H1 (cell line): ENCODE data around the gene FAM81A. TPM values are rescaled to one million over a fixed set of nuclear protein-coding genes. Genes with fewer than 3 reads are reported as not detected.

Source experiments
- CTCF ChIA-PET: fragments of 300-600 bp; sonication (Branson Sonifier 250); formaldehyde crosslinking; loops from one replicate; lab custom pipeline; 2021; ENCODE audit not compliant: partially characterized antibody; lab: Charles Lee
- POLR2A ChIA-PET: fragments of 300-600 bp; sonication (Branson Sonifier 250); formaldehyde crosslinking; loops from one replicate; lab custom pipeline; 2021; ENCODE audit warnings: inconsistent platforms; ENCODE audit not compliant: partially characterized antibody; lab: Charles Lee
- DNase-seq, 2 experiments: peaks; one replicate each; pipeline versions ENCODE4 v3.0.0 to v3.0.0-alpha.2; 2010 to 2022; ENCODE audit warnings: low spot score in 2 of 2, low read depth in 1 of 2, mixed read lengths in 1 of 2
- FAIRE-seq: peaks from 2 replicates; lab custom pipeline; 2011; peaks lifted over from hg19 to GRCh38; lab: Jason Lieb, UNC
- H2AFZ ChIP-seq: 2 replicates; pipeline ENCODE4 v1.8.1; 2012; ENCODE audit warnings: low read length, inconsistent platforms
- H2AK5ac ChIP-seq: 2 replicates; pipeline ENCODE4 v1.6.1; 2013; ENCODE audit warnings: low read depth, low read length
- H2BK120ac ChIP-seq: replicated peaks from 2 replicates; pipeline ENCODE3; 2013; ENCODE audit warnings: low read depth, low read length, inconsistent platforms
- H2BK12ac ChIP-seq: 2 replicates; pipeline ENCODE4 v1.6.1; 2013; ENCODE audit warnings: low read depth, low read length
- H2BK15ac ChIP-seq: 2 replicates; pipeline ENCODE4 v1.6.1; 2013; ENCODE audit warnings: low read length
- H2BK20ac ChIP-seq: 2 replicates; pipeline ENCODE4 v1.6.1; 2013; ENCODE audit warnings: low read length
- H2BK5ac ChIP-seq: 2 replicates; pipeline ENCODE4 v1.6.1; 2013; ENCODE audit warnings: low read depth, low read length
- H3K14ac ChIP-seq: 2 replicates; pipeline ENCODE4 v1.6.1; 2013; ENCODE audit warnings: inconsistent platforms; ENCODE audit not compliant: insufficient read length
- H3K18ac ChIP-seq: 2 replicates; pipeline ENCODE4 v1.6.1; 2013; ENCODE audit warnings: low read length; ENCODE audit errors: extremely low read depth
- H3K23ac ChIP-seq: 2 replicates; pipeline ENCODE4 v1.6.1; 2013; ENCODE audit warnings: inconsistent platforms; ENCODE audit not compliant: insufficient read length
- H3K23me2 ChIP-seq: 2 replicates; pipeline ENCODE4 v1.6.1; 2013; ENCODE audit warnings: low read depth, low read length
- H3K27ac ChIP-seq: 2 replicates; pipeline ENCODE4 v1.6.1; 2011; ENCODE audit warnings: low read depth, low read length, inconsistent platforms
- H3K27me3 ChIP-seq, 4 experiments: replicated peaks in 1 of 4; 1 replicate in 1 of 4; 2 replicates in 3 of 4; pipeline versions ENCODE4 v1.6.1 to v1.8.1; 2011 to 2013; ENCODE audit warnings: low read length in 3 of 4, mild to moderate bottlenecking in 3 of 4, inconsistent platforms in 2 of 4, mixed read lengths in 2 of 4, moderate library complexity in 1 of 4; ENCODE audit not compliant: control insufficient read depth in 3 of 4, insufficient read depth in 3 of 4; ENCODE audit errors: extremely low read depth in 1 of 4
- H3K36me3 ChIP-seq, 4 experiments: 2 replicates each; pipeline versions ENCODE4 v1.6.1 to v1.8.1; 2011 to 2013; ENCODE audit warnings: mild to moderate bottlenecking in 4 of 4, low read length in 3 of 4, moderate library complexity in 2 of 4, control low read depth in 1 of 4, inconsistent platforms in 1 of 4; ENCODE audit not compliant: insufficient read depth in 4 of 4, control insufficient read depth in 2 of 4
- H3K4ac ChIP-seq: replicated peaks from 2 replicates; pipeline ENCODE3; 2013; ENCODE audit warnings: low read length, low read depth, mixed read lengths, inconsistent platforms; ENCODE audit not compliant: insufficient read length
- H3K4me1 ChIP-seq, 4 experiments: replicated peaks in 1 of 4; 1 replicate in 1 of 4; 2 replicates in 3 of 4; pipeline versions ENCODE4 v1.6.1 to v1.8.1; 2011 to 2013; ENCODE audit warnings: low read length in 3 of 4, inconsistent platforms in 2 of 4, mixed read lengths in 1 of 4; ENCODE audit not compliant: insufficient read depth in 4 of 4, control insufficient read depth in 3 of 4
- H3K4me2 ChIP-seq, 2 experiments: 2 replicates each; pipeline versions ENCODE4 v1.6.1 to v1.8.1; 2011 to 2013; ENCODE audit warnings: low read depth in 2 of 2, low read length in 2 of 2, control low read depth in 1 of 2, inconsistent platforms in 1 of 2, mild to moderate bottlenecking in 1 of 2; ENCODE audit not compliant: insufficient read depth in 1 of 2
- H3K4me3 ChIP-seq, 4 experiments: fragments of 200-600, 300-600 bp in 1 of 4; sonication (generic), shearing (Covaris generic), sonication (Bioruptor Twin) in 1 of 4; 2 replicates each; pipeline versions ENCODE4 v1.5.1 to v1.8.1; 2011 to 2016; ENCODE audit warnings: low read length in 4 of 4, low read depth in 3 of 4, control low read depth in 2 of 4, inconsistent platforms in 2 of 4, mild to moderate bottlenecking in 2 of 4, mixed read lengths in 1 of 4, moderate library complexity in 1 of 4; ENCODE audit not compliant: insufficient read depth in 2 of 4; ENCODE audit errors: extremely low read depth in 1 of 4
- H3K56ac ChIP-seq: replicated peaks from 2 replicates; pipeline ENCODE3; 2013; ENCODE audit warnings: low read depth, mild to moderate bottlenecking, mixed read lengths, low read length, inconsistent platforms; ENCODE audit not compliant: insufficient read length
- H3K79me1 ChIP-seq: 2 replicates; pipeline ENCODE4 v1.6.1; 2013; ENCODE audit warnings: low read depth, low read length, control low read depth
- H3K79me2 ChIP-seq, 2 experiments: 2 replicates each; pipeline versions ENCODE4 v1.6.1 to v1.8.1; 2012 to 2013; ENCODE audit warnings: low read length in 2 of 2, mild to moderate bottlenecking in 2 of 2, inconsistent platforms in 1 of 2; ENCODE audit not compliant: insufficient read depth in 2 of 2, control insufficient read depth in 1 of 2
- H3K9ac ChIP-seq, 4 experiments: replicated peaks in 1 of 4; 1 replicate in 1 of 4; 2 replicates in 3 of 4; pipeline versions ENCODE4 v1.6.1 to v1.8.1; 2011 to 2013; ENCODE audit warnings: low read depth in 3 of 4, low read length in 3 of 4, control low read depth in 2 of 4, mild to moderate bottlenecking in 2 of 4, moderate library complexity in 2 of 4, inconsistent platforms in 1 of 4; ENCODE audit errors: extremely low read depth in 1 of 4
- H3K9me3 ChIP-seq, 2 experiments: 2 replicates each; pipeline versions ENCODE4 v1.6.1 to v1.8.1; 2012 to 2013; ENCODE audit warnings: mild to moderate bottlenecking in 2 of 2, moderate library complexity in 2 of 2, control low read depth in 1 of 2, inconsistent platforms in 1 of 2, low read depth in 1 of 2, low read length in 1 of 2, mixed read lengths in 1 of 2; ENCODE audit not compliant: insufficient read depth in 2 of 2
- H4K20me1 ChIP-seq, 2 experiments: replicated peaks in 1 of 2; 2 replicates each; pipeline versions ENCODE3 to v1.8.1; 2011 to 2013; ENCODE audit warnings: inconsistent platforms in 2 of 2, low read length in 2 of 2, mild to moderate bottlenecking in 1 of 2; ENCODE audit not compliant: insufficient read depth in 2 of 2, control insufficient read depth in 1 of 2
- H4K5ac ChIP-seq: 2 replicates; pipeline ENCODE4 v1.6.1; 2013; ENCODE audit warnings: low read length, low read depth, mixed read lengths, inconsistent platforms; ENCODE audit not compliant: insufficient read length
- H4K8ac ChIP-seq: 2 replicates; pipeline ENCODE4 v1.8.0; 2013; ENCODE audit warnings: mild to moderate bottlenecking, moderate library complexity, low read length, inconsistent platforms; ENCODE audit not compliant: insufficient read depth; ENCODE audit errors: extremely low read depth
- H4K91ac ChIP-seq: replicated peaks from 2 replicates; pipeline ENCODE3; 2013; ENCODE audit warnings: low read length, mixed read lengths, inconsistent platforms; ENCODE audit not compliant: insufficient read length
- BRCA1 ChIP-seq: IDR thresholded peaks from 2 replicates; pipeline ENCODE4 v1.6.1; 2012; ENCODE audit warnings: low read depth, low read length, improper control_type of control experiment
- CEBPB ChIP-seq: IDR thresholded peaks from 2 replicates; pipeline ENCODE4 v1.6.1; 2012; ENCODE audit warnings: low read depth, low read length
- E2F6 ChIP-seq: IDR thresholded peaks from 2 replicates; pipeline ENCODE4 v1.6.1; 2012; ENCODE audit warnings: inconsistent platforms
- EGR1 ChIP-seq: IDR thresholded peaks from 2 replicates; pipeline ENCODE4 v1.6.1; 2011; ENCODE audit warnings: low read depth, low read length, borderline replicate concordance
- HDAC6 ChIP-seq: IDR thresholded peaks from one replicate; pipeline ENCODE4 v1.7.1; 2012; ENCODE audit warnings: low read depth, mild to moderate bottlenecking, inconsistent platforms, low read length, moderate library complexity
- POU5F1 ChIP-seq: IDR thresholded peaks from 2 replicates; pipeline ENCODE4 v1.6.1; 2011; ENCODE audit warnings: low read depth, mild to moderate bottlenecking, low read length, moderate library complexity
- RBBP5 ChIP-seq: IDR thresholded peaks from 2 replicates; pipeline ENCODE4 v1.7.1; 2012; ENCODE audit warnings: low read depth, mild to moderate bottlenecking, inconsistent platforms, low read length, moderate library complexity, borderline replicate concordance
- RNF2 ChIP-seq: fragments of 200-900, 300-1000 bp; sonication (generic); IDR thresholded peaks from 2 replicates; pipeline ENCODE4 v1.7.1; 2016; ENCODE audit warnings: borderline replicate concordance, low read depth, mild to moderate bottlenecking, antibody characterized with exemption, low read length; ENCODE audit not compliant: poor library complexity, severe bottlenecking; ENCODE audit errors: missing control alignments
- SP4 ChIP-seq: IDR thresholded peaks from 2 replicates; pipeline ENCODE4 v1.6.1; 2012; ENCODE audit warnings: low read length, inconsistent platforms
- TAF7 ChIP-seq: optimal IDR thresholded peaks from 2 replicates; pipeline ENCODE3; 2011; ENCODE audit warnings: low read depth, mild to moderate bottlenecking, inconsistent platforms, low read length, moderate library complexity, borderline replicate concordance
- TBP ChIP-seq: IDR thresholded peaks from 2 replicates; pipeline ENCODE4 v1.6.1; 2011; ENCODE audit warnings: low read depth, low read length, improper control_type of control experiment
- ZNF274 ChIP-seq: IDR thresholded peaks from 2 replicates; pipeline ENCODE4 v1.7.0; 2012; ENCODE audit warnings: low read length, borderline replicate concordance; ENCODE audit errors: extremely low read depth
- WGBS, 2 experiments: shearing (Covaris generic) in 1 of 2; methylation state at CpG; one replicate each; pipeline versions ENCODE4 v1.1.6 to v1.1.7; 2013 to 2015; ENCODE audit warnings: low lambda C conversion rate in 2 of 2, mixed read lengths in 2 of 2, inconsistent platforms in 1 of 2, low coverage in 1 of 2, missing lambda C conversion rate in 1 of 2; ENCODE audit not compliant: insufficient replicate concordance in 2 of 2, insufficient coverage in 1 of 2, insufficient read length in 1 of 2; ENCODE audit errors: extremely low coverage in 1 of 2, missing lambda C conversion rate in 1 of 2; 5-methylcytosine and 5-hydroxymethylcytosine counted together
- polyA plus RNA-seq, 7 experiments: library from polyadenylated mRNA; depleted of rRNA in 3 of 7; stranded (reverse) in 5 of 7; unstranded in 2 of 7; fragments of >200 nt in 5 of 7; fragments of 200-250 nt in 2 of 7; gene quantifications; 1 replicate in 5 of 7; 2 replicates in 1 of 7; 4 replicates in 1 of 7; pipeline versions ENCODE4 v1.2.1 to v1.2.3, GENCODE V29; 2011 to 2013; ENCODE audit warnings: missing spikeins in 2 of 7, mixed read lengths in 2 of 7
- total RNA-seq: library from RNA; stranded (reverse); fragmentation: NEBNext Ultra II Directional; extraction: Animal tissue kit (Norgen Biotek cat#: 25700); gene quantifications from 2 replicates; pipeline ENCODE4 v1.2.1, GENCODE V29; 2021
- TF ChIP-seq, protein P1 (sequence below): IDR thresholded peaks from 2 replicates; pipeline ENCODE4 v1.6.1; 2012; ENCODE audit warnings: inconsistent platforms

FAM81A gene
- total and polyA plus RNA-seq, 2 of the 8 experiments (the other 6 are each of a cell fraction or from before 2014, with no cell fraction given) = 0.56 to 3.0 TPM

- Histone ChIP-seq H3K4me3 (no peak overlapping the region), H2BK12ac (no peak overlapping the region), H2AK5ac (no peak overlapping the region), H4K20me1 (no peaks in the 10 kb centered on the region), H3K9me3 (no peaks in the 10 kb centered on the region), H3K36me3 (no peaks in the 10 kb centered on the region), H2BK20ac (no peak overlapping the region), H4K5ac (no peak overlapping the region), H3K23me2 (no peaks in the 10 kb centered on the region), H4K8ac (no peak overlapping the region), H4K91ac (no peak overlapping the region)
- CTCF ChIA-PET = interaction anchor here (1.1 to 2.0 kb wide), 5 partner anchors 11 to 96 kb away, joined by 3 to 11 read pairs (median 6); no protein-coding TSS in a partner anchor
- WGBS, 2 experiments = 94% methylated on average over 2 of the region's 2 CpGs; no CpG with 5 or more reads in 1 of the 2 experiments
- TF ChIP-seq RNF2 (no peak), TBP (no peak), E2F6 (no peak), POU5F1 (no peak), ZNF274 (no peak), SP4 (no peak), HDAC6 (no peak), EGR1 (no peak), TAF7 (no peak), CEBPB (no peak), RBBP5 (no peak), BRCA1 (no peak)
- TF ChIP-seq, protein P1, sequence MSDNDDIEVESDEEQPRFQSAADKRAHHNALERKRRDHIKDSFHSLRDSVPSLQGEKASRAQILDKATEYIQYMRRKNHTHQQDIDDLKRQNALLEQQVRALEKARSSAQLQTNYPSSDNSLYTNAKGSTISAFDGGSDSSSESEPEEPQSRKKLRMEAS = no peak
- TF ChIP-seq, all 59 proteins: peak for 0
- H3K4me2 ChIP-seq = no peak overlapping the region
- DNase-seq = no peak
- no peaks in the 10 kb centered on the region for H3K79me1 ChIP-seq
- no peak overlapping the region for H2BK120ac ChIP-seq
- POLR2A ChIA-PET = no interaction called here
- H3K4ac ChIP-seq = no peak overlapping the region
- H3K23ac ChIP-seq = no peak overlapping the region
- H3K56ac ChIP-seq = no peak overlapping the region
- H2AFZ ChIP-seq = no peak overlapping the region
- H3K4me1 ChIP-seq = no peaks in the 10 kb centered on the region
- no peak overlapping the region for H3K14ac ChIP-seq
- no peaks in the 10 kb centered on the region for H3K79me2 ChIP-seq
- H3K18ac ChIP-seq = no peak overlapping the region
- H2BK15ac ChIP-seq = no peak overlapping the region
- no peak overlapping the region for H3K9ac ChIP-seq
- H2BK5ac ChIP-seq = no peak overlapping the region
- no peak for FAIRE-seq
- H3K27ac ChIP-seq = no peak overlapping the region
- no peaks in the 10 kb centered on the region for H3K27me3 ChIP-seq
Measured at GRCh38 chr15:59537403-59537802, 99.4 kb downstream of the FAM81A start.
